Hippocampal formation (tissue), 2 donors: ENCODE data around the gene CYB561.

Experiments used
- DNase-seq, 2 donors: peaks; one replicate each; lab custom pipeline; 2025; lab: John Stamatoyannopoulos, UW

Gene CYB561

GRCh38 chr17:63445954-63446752 lies at the start of gene CYB561:
TSS of gene CYB561 (minus strand) at chr17:63446306. CDS start at chr17:63437547, 8,759 bp downstream.
- peak in 1 of 2 donors; percentile 29 for DNase-seq

GRCh38 chr17:63495491-63495890 lies 49.4 kb upstream of the CYB561 start:
- no peak for DNase-seq

GRCh38 chr17:63494300-63494928 lies 48.3 kb upstream of the CYB561 start:
- DNase-seq = no peak

- no peak for DNase-seq
These were observed 47.3 kb upstream of the CYB561 start for GRCh38 chr17:63493411-63493810.

GRCh38 chr17:63492940-63493339 lies 46.8 kb upstream of the CYB561 start:
- DNase-seq = no peak

GRCh38 chr17:63491977-63492618 lies 46.0 kb upstream of the CYB561 start:
- DNase-seq = no peak

- DNase-seq = no peak
These were observed 45.3 kb upstream of the CYB561 start for GRCh38 chr17:63491413-63491812.

- DNase-seq = no peak
These were observed 44.8 kb upstream of the CYB561 start for GRCh38 chr17:63490858-63491400.

- DNase-seq = no peak
These were observed 44.2 kb upstream of the CYB561 start for GRCh38 chr17:63490329-63490728.

GRCh38 chr17:63489291-63489690 lies 43.2 kb upstream of the CYB561 start:
- no peak for DNase-seq

GRCh38 chr17:63488851-63489250 lies 42.7 kb upstream of the CYB561 start:
- no peak for DNase-seq

GRCh38 chr17:63487014-63487339 lies 40.9 kb upstream of the CYB561 start:
- DNase-seq = no peak

GRCh38 chr17:63486317-63487013 lies 40.4 kb upstream of the CYB561 start:
- DNase-seq = no peak

- DNase-seq = no peak
These were observed 37.8 kb upstream of the CYB561 start for GRCh38 chr17:63483655-63484575.

GRCh38 chr17:63483038-63483437 lies 36.9 kb upstream of the CYB561 start:
- DNase-seq = no peak

GRCh38 chr17:63482509-63482908 lies 36.4 kb upstream of the CYB561 start:
- DNase-seq = no peak

- DNase-seq = no peak
These were observed 35.4 kb upstream of the CYB561 start for GRCh38 chr17:63481488-63481870.

- no peak for DNase-seq
These were observed 34.9 kb upstream of the CYB561 start for GRCh38 chr17:63480826-63481487.

GRCh38 chr17:63480192-63480784 lies 34.2 kb upstream of the CYB561 start:
- DNase-seq = no peak

GRCh38 chr17:63479495-63480184 lies 33.5 kb upstream of the CYB561 start:
- no peak for DNase-seq
